Vagina (tissue), 2 donors: ENCODE data around the gene RAC3.

ENCODE experiments used
- POLR2A ChIP-seq, 2 donors: fragments of 450-650 bp; IDR thresholded peaks; one replicate each; pipeline ENCODE4 v1.6.1; 2017; ENCODE audit warnings: antibody characterized with exemption in 2 of 2, mild to moderate bottlenecking in 2 of 2, moderate library complexity in 2 of 2
- TF ChIP-seq, protein P1 (sequence below), 3 experiments: fragments of 450-650 bp in 2 of 3; fragments of 200-600 bp in 1 of 3; sonication (generic) in 1 of 3; IDR thresholded peaks; one replicate each; pipeline ENCODE4 v1.5.1; 2017 to 2019; ENCODE audit warnings: antibody characterized with exemption in 3 of 3, mild to moderate bottlenecking in 2 of 3, moderate library complexity in 2 of 3

- TF ChIP-seq, protein P1, sequence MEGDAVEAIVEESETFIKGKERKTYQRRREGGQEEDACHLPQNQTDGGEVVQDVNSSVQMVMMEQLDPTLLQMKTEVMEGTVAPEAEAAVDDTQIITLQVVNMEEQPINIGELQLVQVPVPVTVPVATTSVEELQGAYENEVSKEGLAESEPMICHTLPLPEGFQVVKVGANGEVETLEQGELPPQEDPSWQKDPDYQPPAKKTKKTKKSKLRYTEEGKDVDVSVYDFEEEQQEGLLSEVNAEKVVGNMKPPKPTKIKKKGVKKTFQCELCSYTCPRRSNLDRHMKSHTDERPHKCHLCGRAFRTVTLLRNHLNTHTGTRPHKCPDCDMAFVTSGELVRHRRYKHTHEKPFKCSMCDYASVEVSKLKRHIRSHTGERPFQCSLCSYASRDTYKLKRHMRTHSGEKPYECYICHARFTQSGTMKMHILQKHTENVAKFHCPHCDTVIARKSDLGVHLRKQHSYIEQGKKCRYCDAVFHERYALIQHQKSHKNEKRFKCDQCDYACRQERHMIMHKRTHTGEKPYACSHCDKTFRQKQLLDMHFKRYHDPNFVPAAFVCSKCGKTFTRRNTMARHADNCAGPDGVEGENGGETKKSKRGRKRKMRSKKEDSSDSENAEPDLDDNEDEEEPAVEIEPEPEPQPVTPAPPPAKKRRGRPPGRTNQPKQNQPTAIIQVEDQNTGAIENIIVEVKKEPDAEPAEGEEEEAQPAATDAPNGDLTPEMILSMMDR (IDR thresholded peaks at IDR 0.05) = no peak
- TF ChIP-seq POLR2A (IDR thresholded peaks at IDR 0.05) = no peak
These were observed 47.0 kb downstream of the RAC3 start for GRCh38 chr17:82078433-82078832.
